ENCODE results near the gene PLEKHG1.

Gene PLEKHG1

DNA sequence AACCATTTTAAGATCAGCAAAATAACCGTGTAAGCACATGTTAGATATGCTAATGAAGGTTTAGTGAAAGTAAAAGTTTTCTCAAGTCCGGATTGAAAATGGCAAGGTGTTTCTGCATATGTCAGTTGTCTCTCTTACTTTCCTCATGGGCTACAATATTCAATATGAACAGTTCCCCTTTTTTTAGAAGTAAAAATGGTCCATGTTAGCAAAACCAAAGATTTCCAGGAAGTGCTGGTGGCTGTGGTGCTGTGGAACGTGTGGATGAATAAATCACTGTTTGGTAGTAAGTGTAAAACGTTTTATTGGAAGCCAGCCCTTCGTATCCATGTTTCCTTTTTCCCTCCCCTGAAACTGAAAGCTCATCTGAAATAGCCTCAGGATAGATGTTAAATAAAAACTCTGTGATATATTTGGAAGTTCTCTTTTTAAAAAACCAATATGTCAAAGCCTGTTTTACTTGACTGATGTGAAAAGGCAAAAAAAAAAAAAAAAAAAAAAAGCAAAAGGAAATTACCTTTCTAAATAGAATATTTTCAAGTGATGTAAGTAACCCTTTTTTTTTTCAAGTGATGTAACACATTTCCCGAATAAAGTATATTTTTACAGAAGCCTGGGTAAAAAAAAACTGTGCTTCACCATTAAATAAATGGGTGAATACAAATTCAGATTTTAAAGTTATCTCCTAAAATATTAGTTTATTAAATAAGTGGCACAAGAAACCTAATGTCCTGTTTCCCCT, 41.9 kb downstream of the PLEKHG1 start:
- no peak for DNase-seq (ENCODE audit: low read depth)
- TF ChIP-seq, protein P1, sequence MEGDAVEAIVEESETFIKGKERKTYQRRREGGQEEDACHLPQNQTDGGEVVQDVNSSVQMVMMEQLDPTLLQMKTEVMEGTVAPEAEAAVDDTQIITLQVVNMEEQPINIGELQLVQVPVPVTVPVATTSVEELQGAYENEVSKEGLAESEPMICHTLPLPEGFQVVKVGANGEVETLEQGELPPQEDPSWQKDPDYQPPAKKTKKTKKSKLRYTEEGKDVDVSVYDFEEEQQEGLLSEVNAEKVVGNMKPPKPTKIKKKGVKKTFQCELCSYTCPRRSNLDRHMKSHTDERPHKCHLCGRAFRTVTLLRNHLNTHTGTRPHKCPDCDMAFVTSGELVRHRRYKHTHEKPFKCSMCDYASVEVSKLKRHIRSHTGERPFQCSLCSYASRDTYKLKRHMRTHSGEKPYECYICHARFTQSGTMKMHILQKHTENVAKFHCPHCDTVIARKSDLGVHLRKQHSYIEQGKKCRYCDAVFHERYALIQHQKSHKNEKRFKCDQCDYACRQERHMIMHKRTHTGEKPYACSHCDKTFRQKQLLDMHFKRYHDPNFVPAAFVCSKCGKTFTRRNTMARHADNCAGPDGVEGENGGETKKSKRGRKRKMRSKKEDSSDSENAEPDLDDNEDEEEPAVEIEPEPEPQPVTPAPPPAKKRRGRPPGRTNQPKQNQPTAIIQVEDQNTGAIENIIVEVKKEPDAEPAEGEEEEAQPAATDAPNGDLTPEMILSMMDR (conservative IDR thresholded peaks at IDR 0.05; ENCODE audit: low read depth, low read length): no peak
- no peak overlapping the region for H3K4me3 ChIP-seq (ENCODE audit: low read length)

DNA sequence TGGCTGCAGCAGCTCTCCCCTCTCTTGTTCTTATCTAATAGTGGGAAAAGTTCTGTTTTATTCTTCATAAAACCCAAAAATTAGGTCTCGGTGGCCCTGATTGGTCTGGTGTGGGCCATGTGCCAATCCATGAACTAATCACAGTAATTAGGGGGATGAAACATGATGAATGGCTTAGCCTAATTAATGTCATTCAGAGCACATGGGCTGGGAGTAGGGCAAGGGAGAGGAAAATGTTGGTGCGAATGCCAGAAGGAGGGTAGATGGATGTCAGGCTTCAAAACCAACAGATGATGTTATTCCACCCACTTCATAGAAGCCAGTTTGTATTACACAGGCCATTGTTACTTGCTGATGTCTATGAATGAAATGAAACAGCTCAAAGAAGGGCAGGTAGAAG, 46.5 kb downstream of the PLEKHG1 start:
- H3K4me3 ChIP-seq (ENCODE audit: low read length): no peak overlapping the region
- TF ChIP-seq, protein P1 (conservative IDR thresholded peaks at IDR 0.05; ENCODE audit: low read depth, low read length): no peak
- no peak for DNase-seq (ENCODE audit: low read depth)

DNA sequence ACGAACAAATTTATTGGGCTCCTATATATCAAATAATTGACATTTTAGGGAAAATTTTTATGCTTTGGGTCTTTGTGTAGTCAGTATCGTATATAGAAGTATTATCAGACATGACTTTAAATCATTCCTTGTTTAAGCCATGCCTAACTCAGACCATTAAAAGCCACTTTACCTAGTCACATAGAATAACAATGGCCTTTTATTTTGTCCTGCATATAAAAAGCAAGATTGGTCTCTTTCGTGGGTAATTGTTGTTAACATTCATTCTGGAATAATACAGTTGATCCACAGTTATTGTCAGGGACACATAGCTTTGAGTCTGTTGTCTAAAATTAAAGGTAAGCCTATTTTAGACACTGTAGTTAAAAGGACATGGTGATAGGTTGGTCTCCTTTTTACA, 47.4 kb downstream of the PLEKHG1 start:
- DNase-seq (ENCODE audit: low read depth): no peak
- TF ChIP-seq, protein P1 (conservative IDR thresholded peaks at IDR 0.05; ENCODE audit: low read depth, low read length): no peak

More for the DNA sequence above, 47.4 kb downstream of the PLEKHG1 start:
- no peak overlapping the region for H3K4me3 ChIP-seq (ENCODE audit: low read length)

Data from retinal pigment epithelial cell (primary cell).